Heart left ventricle (tissue), 16 donors: Measurements from ENCODE around the gene LPP. TPM values are rescaled to one million over a fixed set of nuclear protein-coding genes. Genes with fewer than 3 reads are reported as not detected.
"Not testable (repeated sequence)": the region's sequence is repeated elsewhere in the genome, so short reads cannot be mapped to it uniquely, and the experiment has no call there.

Experiments used
- ATAC-seq, 4 donors: fragments of 200-7000 bp; cut with Tn5 transposase; one replicate each; pipeline ENCODE4 v1.9.1; 2020 to 2022; ENCODE audit warnings: moderate library complexity in 4 of 4, mild to moderate bottlenecking in 3 of 4, moderate number of reproducible peaks in 1 of 4
- DNase-seq, 5 donors: peaks; one replicate each; pipeline ENCODE4 v3.0.0-alpha.2; 2020
- H3K27ac ChIP-seq, 12 donors: fragments of 200-600 bp; sonication (generic) in 4 of 12; one replicate each; pipeline versions ENCODE4 v1.5.0 to v1.8.0; 2016 to 2022; ENCODE audit warnings: mild to moderate bottlenecking in 2 of 12
- H3K27me3 ChIP-seq, 9 donors: fragments of 200-600 bp; sonication (generic) in 2 of 9; one replicate each; pipeline versions ENCODE4 v1.5.1 to v1.8.0; 2016 to 2022; ENCODE audit warnings: mild to moderate bottlenecking in 3 of 9
- H3K36me3 ChIP-seq, 9 donors: fragments of 200-600 bp; sonication (generic) in 2 of 9; one replicate each; pipeline versions ENCODE4 v1.5.0 to v1.8.0; 2018 to 2022; ENCODE audit warnings: mild to moderate bottlenecking in 2 of 9
- H3K4me1 ChIP-seq, 12 donors: fragments of 200-600 bp; sonication (generic) in 4 of 12; one replicate each; pipeline versions ENCODE4 v1.5.0 to v1.8.0; 2016 to 2022; ENCODE audit warnings: mild to moderate bottlenecking in 3 of 12
- H3K4me3 ChIP-seq, 12 donors: fragments of 200-600 bp; sonication (generic) in 4 of 12; one replicate each; pipeline versions ENCODE4 v1.5.0 to v1.8.0; 2017 to 2022; ENCODE audit warnings: mild to moderate bottlenecking in 9 of 12, moderate library complexity in 4 of 12
- H3K9me3 ChIP-seq, 12 donors: fragments of 200-600 bp; sonication (generic) in 4 of 12; one replicate each; pipeline versions ENCODE4 v1.5.0 to v1.8.0; 2016 to 2022; ENCODE audit warnings: mild to moderate bottlenecking in 1 of 12
- POLR2A ChIP-seq, 2 donors: fragments of 450-650 bp; IDR thresholded peaks; one replicate each; pipeline ENCODE4 v1.6.1; 2017; ENCODE audit warnings: antibody characterized with exemption in 2 of 2, mild to moderate bottlenecking in 2 of 2, moderate library complexity in 2 of 2
- WGBS, 4 donors: extraction: QIAGEN DNeasy Blood & Tissue Kit in 2 of 4; methylation state at CpG; one replicate each; pipeline versions ENCODE4 v1.1.5 to v1.1.7; 2013 to 2018; 5-methylcytosine and 5-hydroxymethylcytosine counted together
- intact Hi-C, 10 donors: fragments of 100-400 bp; cut with DNase I; formaldehyde crosslinking; loops; one replicate each; pipeline versions ENCODE4 v1.11.1 to v1.14.2; 2022
- polyA plus RNA-seq, 2 donors: library from polyadenylated mRNA; stranded (reverse); fragments of 200-250 nt; gene quantifications; one replicate each; pipeline ENCODE4 v1.2.3, GENCODE V29; 2013
- total RNA-seq, 9 donors: library from RNA; depleted of rRNA in 2 of 9; stranded (reverse); fragments of >200 nt in 2 of 9; fragmentation: NEBNext Ultra II Directional in 3 of 9; extraction: Animal tissue kit (Norgen Biotek cat#: 25700) in 3 of 9; gene quantifications; one replicate each; pipeline versions ENCODE4 v1.1.0 to v1.2.4, GENCODE V29; 2016 to 2023
- TF ChIP-seq, protein P1 (sequence below), 12 donors: fragments of 200-600 bp; sonication (generic) in 4 of 12; IDR thresholded peaks; one replicate each; pipeline versions ENCODE4 v1.5.0 to v1.8.0; 2018 to 2022; ENCODE audit warnings: antibody characterized with exemption in 12 of 12, mild to moderate bottlenecking in 5 of 12
- donor health status: ischemic (EF 13 %, LVEDD 7.1; RV severe dilation, severe dysfunction).
- donor health status: healthy with polysubstance abuse.
- donor health status: DM: no; HTN: yes; CAD: no.
- donor health status: DM: no; HTN: no; CAD: no.
- donor health status: ischemic (EF 25% LVEDD 6.9; RV normal size, moderate dysfunction).
- donor health status: ischemic (EF 25% LVEDD 5.7; RV mildly dilated, moderate dysfunction).
- donor health status: healthy.
- donor health status: DM: yes; HTN: yes; CAD: no.
- donor health status: ischemic (EF 35%, LVEDD 5.7; RV mildly dilated, moderate dysfunction).
- donor health status: nonischemic (EF 11% LVEDD 7.7; RV severe dilation, severe dysfunction).
- donor health status: DM: yes; HTN: yes; CAD: no.
- donor health status: PGD.
- donor health status: ischemic (EF 29% LVEDD 5.4; RV normal size, mild dysfunction).
- donor health status: nonischemic (EF 23%, LVEDD 6.1; RV moderate dilation, normal function).

Gene LPP
- total and polyA plus RNA-seq, 11 donors: 9.2 to 178 (median 100) TPM

DNA sequence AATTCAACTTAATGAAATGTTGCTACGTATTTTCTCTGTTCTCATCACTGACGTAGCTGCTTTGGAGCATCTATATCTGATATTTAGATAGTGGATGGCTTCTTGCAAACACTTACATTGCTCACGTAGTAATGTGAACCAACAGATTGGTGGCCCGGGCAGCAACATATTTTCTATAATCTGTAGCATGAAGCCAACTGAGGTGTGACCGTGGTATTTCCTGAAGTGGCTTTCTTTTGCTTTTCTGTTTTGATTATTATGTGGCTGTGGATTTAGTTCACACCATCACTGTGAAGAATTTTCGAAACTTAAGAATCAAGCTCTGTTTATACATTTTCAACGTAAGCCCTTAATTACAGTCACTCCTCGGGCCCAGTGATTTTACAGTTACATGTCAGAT lies 288.5 kb downstream of the LPP start:
- intact Hi-C loops: no loop called here
- no peak for ATAC-seq
- no peak for TF ChIP-seq POLR2A (IDR thresholded peaks at IDR 0.05)
- TF ChIP-seq, protein P1, sequence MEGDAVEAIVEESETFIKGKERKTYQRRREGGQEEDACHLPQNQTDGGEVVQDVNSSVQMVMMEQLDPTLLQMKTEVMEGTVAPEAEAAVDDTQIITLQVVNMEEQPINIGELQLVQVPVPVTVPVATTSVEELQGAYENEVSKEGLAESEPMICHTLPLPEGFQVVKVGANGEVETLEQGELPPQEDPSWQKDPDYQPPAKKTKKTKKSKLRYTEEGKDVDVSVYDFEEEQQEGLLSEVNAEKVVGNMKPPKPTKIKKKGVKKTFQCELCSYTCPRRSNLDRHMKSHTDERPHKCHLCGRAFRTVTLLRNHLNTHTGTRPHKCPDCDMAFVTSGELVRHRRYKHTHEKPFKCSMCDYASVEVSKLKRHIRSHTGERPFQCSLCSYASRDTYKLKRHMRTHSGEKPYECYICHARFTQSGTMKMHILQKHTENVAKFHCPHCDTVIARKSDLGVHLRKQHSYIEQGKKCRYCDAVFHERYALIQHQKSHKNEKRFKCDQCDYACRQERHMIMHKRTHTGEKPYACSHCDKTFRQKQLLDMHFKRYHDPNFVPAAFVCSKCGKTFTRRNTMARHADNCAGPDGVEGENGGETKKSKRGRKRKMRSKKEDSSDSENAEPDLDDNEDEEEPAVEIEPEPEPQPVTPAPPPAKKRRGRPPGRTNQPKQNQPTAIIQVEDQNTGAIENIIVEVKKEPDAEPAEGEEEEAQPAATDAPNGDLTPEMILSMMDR (IDR thresholded peaks at IDR 0.05): no peak
- H3K9me3 ChIP-seq: peaks cover 0 to 3% (median 0%) of the 10 kb centered on the region in 12 donors
- no peaks in the 10 kb centered on the region for H3K27me3 ChIP-seq
- WGBS, 4 donors: 86 to 92% (median 88%) methylated on average over 8 of the region's 8 CpGs
- peaks cover 0 to 2% (median 0%) of the 10 kb centered on the region in 9 donors for H3K36me3 ChIP-seq
- H3K4me1 ChIP-seq: peaks cover 4 to 37% (median 18%) of the 10 kb centered on the region in 12 donors
- no peak for DNase-seq
- H3K4me3 ChIP-seq: no peak overlapping the region
- no peak overlapping the region for H3K27ac ChIP-seq

DNA sequence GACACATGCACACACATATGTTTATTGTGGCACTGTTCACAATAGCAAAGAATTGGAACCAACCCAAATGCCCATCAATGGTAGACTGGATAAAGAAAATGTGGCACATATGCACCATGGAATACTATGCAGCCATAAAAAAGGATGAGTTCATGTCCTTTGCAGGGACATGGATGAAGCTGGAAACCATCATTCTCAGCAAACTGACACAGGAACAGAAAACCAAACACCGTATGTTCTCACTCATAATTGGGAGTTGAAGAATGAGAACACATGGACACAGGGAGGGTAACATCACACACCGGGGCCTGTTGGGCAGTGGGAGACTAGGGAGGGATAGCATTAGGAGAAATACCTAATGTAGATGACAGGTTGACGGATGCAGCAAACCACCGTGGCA lies 291.2 kb downstream of the LPP start:
- H3K36me3 ChIP-seq, H3K9me3 ChIP-seq, H3K27me3 ChIP-seq, DNase-seq, H3K27ac ChIP-seq, ATAC-seq, H3K4me3 ChIP-seq, intact Hi-C loops: not testable (repeated sequence)
- WGBS, 4 donors: 96 to 99% (median 98%) methylated on average over 4 of the region's 4 CpGs
- peaks cover 0 to 12% (median 2%) of the 10 kb centered on the region in 12 donors for H3K4me1 ChIP-seq

DNA sequence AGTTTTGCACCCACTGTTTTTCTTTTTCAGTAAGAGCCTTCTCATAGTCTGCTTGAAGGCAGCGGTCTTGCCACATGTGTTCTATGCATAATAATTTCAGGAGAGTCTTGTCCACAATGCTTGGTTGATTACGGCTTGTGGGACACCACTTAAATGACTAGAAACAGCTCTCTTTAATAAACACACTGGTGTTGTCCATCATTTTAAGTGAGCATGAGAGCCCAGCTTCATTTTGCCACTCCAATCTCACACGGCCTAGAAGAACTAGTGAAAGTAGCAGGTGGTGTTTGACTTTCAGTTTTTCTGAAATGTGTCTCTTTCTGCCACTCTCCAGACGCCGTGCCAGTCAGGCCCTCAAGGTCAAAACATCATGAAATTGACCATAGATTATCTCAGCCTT lies 292.1 kb downstream of the LPP start:
- ATAC-seq: no peak
- no peak for TF ChIP-seq POLR2A (IDR thresholded peaks at IDR 0.05)
- TF ChIP-seq, protein P1 (IDR thresholded peaks at IDR 0.05): no peak
- intact Hi-C loops: no loop called here
- 86 to 93% (median 88%) methylated on average over 5 of the region's 5 CpGs for WGBS, 4 donors
- Histone ChIP-seq H3K27ac (no peak overlapping the region), H3K4me3 (no peak overlapping the region), H3K4me1 (peaks cover 0 to 9% (median 0%) of the 10 kb centered on the region in 12 donors), H3K36me3 (peaks cover 0 to 2% (median 0%) of the 10 kb centered on the region in 9 donors), H3K9me3 (peaks cover 0 to 3% (median 0%) of the 10 kb centered on the region in 12 donors), H3K27me3 (no peaks in the 10 kb centered on the region)
- no peak for DNase-seq

DNA sequence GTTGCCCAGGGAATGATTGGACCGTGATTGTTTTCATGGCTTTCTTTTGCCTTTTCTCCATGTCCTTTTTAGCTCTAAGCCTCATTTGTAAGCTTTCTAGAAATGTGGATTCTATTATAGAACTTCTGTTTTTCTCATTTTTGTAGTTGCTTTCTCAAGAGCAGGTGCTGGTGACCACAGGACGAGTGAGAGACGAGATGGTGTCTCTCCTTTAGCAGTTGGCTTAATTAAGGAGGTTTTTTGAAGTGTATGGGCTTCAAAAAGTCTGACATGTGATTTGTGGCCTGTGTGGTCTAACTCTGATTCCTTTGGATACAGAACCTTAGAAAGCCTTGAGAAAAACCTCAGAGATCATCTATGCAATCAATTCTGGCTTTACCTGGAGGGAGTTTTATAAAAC lies 292.8 kb downstream of the LPP start:
- Histone ChIP-seq H3K27ac (no peak overlapping the region), H3K36me3 (peaks cover 0 to under 1% (median 0%) of the 10 kb centered on the region in 9 donors), H3K9me3 (peaks cover 0 to 3% (median 0%) of the 10 kb centered on the region in 12 donors), H3K4me3 (no peak overlapping the region), H3K27me3 (no peaks in the 10 kb centered on the region), H3K4me1 (peaks cover 0 to 10% (median 2%) of the 10 kb centered on the region in 12 donors)
- TF ChIP-seq, protein P1 (IDR thresholded peaks at IDR 0.05): no peak
- no peak for TF ChIP-seq POLR2A (IDR thresholded peaks at IDR 0.05)
- intact Hi-C loops: no loop called here
- ATAC-seq (no peak), DNase-seq (no peak)
- WGBS, 4 donors: 82 to 92% (median 88%) methylated on average over 3 of the region's 3 CpGs

DNA sequence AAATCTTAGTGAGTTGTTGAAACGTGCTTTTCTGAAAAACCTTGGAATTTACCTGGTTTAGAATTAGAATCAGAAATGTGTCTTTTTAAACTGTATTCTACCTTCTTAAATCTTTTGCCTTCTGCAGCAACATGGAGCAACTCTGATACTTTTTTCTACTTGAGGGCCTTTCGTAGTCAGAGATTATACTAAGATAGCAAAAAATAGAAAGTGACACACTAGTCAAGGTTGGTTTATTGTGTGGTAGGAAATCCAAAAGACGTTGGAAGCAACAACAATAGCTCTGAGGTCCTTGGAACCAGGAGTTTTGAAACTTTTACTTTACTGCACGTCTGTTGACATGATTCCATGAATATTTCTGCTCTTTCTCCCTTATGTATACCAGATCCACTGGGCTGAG lies 294.9 kb downstream of the LPP start:
- no peak for ATAC-seq

More for the DNA sequence above, 294.9 kb downstream of the LPP start:
- H3K9me3 ChIP-seq: peaks cover 0 to 3% (median 0%) of the 10 kb centered on the region in 12 donors
- intact Hi-C loops: no loop called here
- no peaks in the 10 kb centered on the region for H3K36me3 ChIP-seq
- H3K4me1 ChIP-seq: peaks cover 0 to 31% (median 15%) of the 10 kb centered on the region in 12 donors
- 70 to 73% (median 72%) methylated on average over 4 of the region's 4 CpGs for WGBS, 4 donors
- no peak overlapping the region for H3K4me3 ChIP-seq
- H3K27ac ChIP-seq: no peak overlapping the region
- no peak for DNase-seq
- no peak for TF ChIP-seq POLR2A (IDR thresholded peaks at IDR 0.05)
- TF ChIP-seq, protein P1 (IDR thresholded peaks at IDR 0.05): no peak
- no peaks in the 10 kb centered on the region for H3K27me3 ChIP-seq
